ENCODE results near the gene CPS1. TPM values are rescaled to one million over a fixed set of nuclear protein-coding genes. Genes with fewer than 3 reads are reported as not detected.
A peak's percentile ranks its signal among the peaks of the same experiment; 100 is the strongest.

The CPS1 gene
- total RNA-seq, result 5.5 TPM

- no peak for DNase-seq (ENCODE audit: low spot score)
Measured at GRCh38 chr2:210556329-210556980, at the start of gene CPS1. CPS1 (plus strand) TSS chr2:210556599; CDS start chr2:210556734, 135 bp downstream.

GRCh38 chr2:210515911-210516310 lies 40.5 kb upstream of the CPS1 start:
- no peak for DNase-seq (ENCODE audit: low spot score)

- DNase-seq (ENCODE audit: low spot score), result peak; percentile 15
Measured at GRCh38 chr2:210517264-210517663, 39.1 kb upstream of the CPS1 start.

- no peak for DNase-seq (ENCODE audit: low spot score)
Measured at GRCh38 chr2:210519594-210519993, 36.8 kb upstream of the CPS1 start.

- no peak for DNase-seq (ENCODE audit: low spot score)
Measured at GRCh38 chr2:210522399-210522798, 34.0 kb upstream of the CPS1 start.

GRCh38 chr2:210523650-210524289 lies 32.6 kb upstream of the CPS1 start:
- DNase-seq (ENCODE audit: low spot score), result no peak

GRCh38 chr2:210524533-210524932 lies 31.9 kb upstream of the CPS1 start:
- DNase-seq (ENCODE audit: low spot score), result no peak

GRCh38 chr2:210527286-210527685 lies 29.1 kb upstream of the CPS1 start:
- DNase-seq (ENCODE audit: low spot score), result no peak

- DNase-seq (ENCODE audit: low spot score), result no peak
Measured at GRCh38 chr2:210528716-210529115, 27.7 kb upstream of the CPS1 start.

GRCh38 chr2:210531050-210531449 lies 25.3 kb upstream of the CPS1 start:
- no peak for DNase-seq (ENCODE audit: low spot score)

- DNase-seq (ENCODE audit: low spot score), result no peak
Measured at GRCh38 chr2:210531482-210531881, 24.9 kb upstream of the CPS1 start.

- DNase-seq (ENCODE audit: low spot score), result no peak
Measured at GRCh38 chr2:210533389-210533788, 23.0 kb upstream of the CPS1 start.

GRCh38 chr2:210534879-210535278 lies 21.5 kb upstream of the CPS1 start:
- DNase-seq (ENCODE audit: low spot score), result no peak

- no peak for DNase-seq (ENCODE audit: low spot score)
Measured at GRCh38 chr2:210536973-210537650, 19.3 kb upstream of the CPS1 start.

GRCh38 chr2:210539035-210539434 lies 17.4 kb upstream of the CPS1 start:
- no peak for DNase-seq (ENCODE audit: low spot score)

GRCh38 chr2:210539578-210540416 lies 16.6 kb upstream of the CPS1 start:
- no peak for DNase-seq (ENCODE audit: low spot score)

GRCh38 chr2:210540471-210540870 lies 15.9 kb upstream of the CPS1 start:
- DNase-seq (ENCODE audit: low spot score), result no peak

- no peak for DNase-seq (ENCODE audit: low spot score)
Measured at GRCh38 chr2:210540900-210541289, 15.5 kb upstream of the CPS1 start.

- no peak for DNase-seq (ENCODE audit: low spot score)
Measured at GRCh38 chr2:210541290-210541902, 15.0 kb upstream of the CPS1 start.

- DNase-seq (ENCODE audit: low spot score), result no peak
Measured at GRCh38 chr2:210544007-210544590, 12.3 kb upstream of the CPS1 start.

- DNase-seq (ENCODE audit: low spot score), result no peak
Measured at GRCh38 chr2:210544831-210545230, 11.6 kb upstream of the CPS1 start.
